Natural killer cell (primary cell): ENCODE data around the gene SERPINA10. TPM values are rescaled to one million over a fixed set of nuclear protein-coding genes. Genes with fewer than 3 reads are reported as not detected.

Experiments
- ATAC-seq, 3 donors: fragments of 150-1000 bp in 2 of 3; fragments of 200-7000 bp in 1 of 3; cut with Tn5 transposase; 1 replicate in 1 of 3; 2 replicates in 2 of 3; pipeline ENCODE4 v1.10.0; 2021; ENCODE audit warnings: mild to moderate bottlenecking in 2 of 3, moderate library complexity in 2 of 3
- DNase-seq, 2 donors: peaks; one replicate each; pipeline versions ENCODE4 v3.0.0 to v3.0.0-alpha.2; 2013 to 2021; ENCODE audit warnings: mixed read lengths in 1 of 2
- H3K27ac ChIP-seq: one replicate; pipeline ENCODE4 v1.5.1; 2013; ENCODE audit warnings: mild to moderate bottlenecking, low read length
- H3K27me3 ChIP-seq: one replicate; pipeline ENCODE4 v1.6.1; 2013; ENCODE audit warnings: low read length; ENCODE audit not compliant: control insufficient read depth, insufficient read depth
- H3K36me3 ChIP-seq: one replicate; pipeline ENCODE4 v1.6.1; 2013; ENCODE audit warnings: low read length; ENCODE audit not compliant: control insufficient read depth, insufficient read depth
- H3K4me1 ChIP-seq: one replicate; pipeline ENCODE4 v1.6.1; 2013; ENCODE audit warnings: low read length; ENCODE audit not compliant: control insufficient read depth, insufficient read depth
- H3K4me3 ChIP-seq: one replicate; pipeline ENCODE4 v1.5.1; 2013; ENCODE audit warnings: low read length
- H3K9me3 ChIP-seq: one replicate; pipeline ENCODE4 v1.6.1; 2013; ENCODE audit warnings: low read length; ENCODE audit not compliant: control insufficient read depth, insufficient read depth
- H3K27ac Mint-ChIP-seq, 2 donors: one replicate each; pipeline ENCODE4 v1.8.0; 2022; ENCODE audit warnings: mild to moderate bottlenecking in 2 of 2, mixed read lengths in 2 of 2, moderate library complexity in 1 of 2
- H3K27me3 Mint-ChIP-seq, 2 donors: one replicate each; pipeline ENCODE4 v1.8.0; 2022; ENCODE audit warnings: low read depth in 2 of 2, mixed read lengths in 2 of 2
- H3K36me3 Mint-ChIP-seq: one replicate; pipeline ENCODE4 v1.8.0; 2022; ENCODE audit warnings: mixed read lengths
- H3K4me1 Mint-ChIP-seq, 2 donors: one replicate each; pipeline ENCODE4 v1.8.0; 2022; ENCODE audit warnings: mixed read lengths in 2 of 2
- H3K4me3 Mint-ChIP-seq: one replicate; pipeline ENCODE4 v1.8.0; 2022; ENCODE audit warnings: mild to moderate bottlenecking, moderate library complexity, mixed read lengths
- H3K9me3 Mint-ChIP-seq, 2 donors: one replicate each; pipeline ENCODE4 v1.8.0; 2022; ENCODE audit warnings: mixed read lengths in 2 of 2
- WGBS: methylation state at CpG from one replicate; pipeline ENCODE4 v1.1.7; 2013; ENCODE audit warnings: missing lambda C conversion rate; ENCODE audit not compliant: insufficient coverage; 5-methylcytosine and 5-hydroxymethylcytosine counted together
- intact Hi-C: fragments of 100-400 bp; cut with micrococcal nuclease; formaldehyde crosslinking; loops from one replicate; pipeline ENCODE4 v1.14.2; 2022
- total RNA-seq, 4 donors: library from RNA; stranded (reverse); fragments of 120-200 nt in 1 of 4; gene quantifications; one replicate each; pipeline versions ENCODE4 v1.2.3 to v1.2.4, GENCODE V29; 2013 to 2022
- TF ChIP-seq, protein P1 (sequence below): fragments of 200-600 bp; IDR thresholded peaks from one replicate; pipeline ENCODE4 v1.8.0; 2022; ENCODE audit warnings: antibody characterized with exemption

Gene SERPINA10
- total RNA-seq, 3 donors from 2014 or later (not counting 1 experiment from before 2014, with no cell fraction given): not detected

DNA sequence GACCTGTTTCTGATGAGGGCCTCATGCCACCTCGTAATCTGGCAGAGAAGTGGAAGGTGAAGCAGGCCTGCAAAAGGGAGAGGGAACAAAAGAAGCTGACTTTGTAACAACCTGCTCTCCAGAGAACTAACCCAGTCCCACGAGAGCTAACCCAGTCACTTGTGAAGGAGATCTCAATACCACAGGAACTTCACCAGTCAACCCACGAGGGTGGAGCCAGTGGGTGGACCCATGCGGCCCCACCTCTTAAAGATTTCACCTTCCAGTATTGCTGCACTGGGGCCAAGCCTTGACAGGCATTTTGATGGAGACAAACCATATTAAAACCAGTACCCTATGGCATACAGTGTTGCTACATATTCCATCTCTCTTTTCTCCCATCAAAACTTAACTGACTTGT is 55.1 kb downstream of the SERPINA10 start:
- TF ChIP-seq, protein P1, sequence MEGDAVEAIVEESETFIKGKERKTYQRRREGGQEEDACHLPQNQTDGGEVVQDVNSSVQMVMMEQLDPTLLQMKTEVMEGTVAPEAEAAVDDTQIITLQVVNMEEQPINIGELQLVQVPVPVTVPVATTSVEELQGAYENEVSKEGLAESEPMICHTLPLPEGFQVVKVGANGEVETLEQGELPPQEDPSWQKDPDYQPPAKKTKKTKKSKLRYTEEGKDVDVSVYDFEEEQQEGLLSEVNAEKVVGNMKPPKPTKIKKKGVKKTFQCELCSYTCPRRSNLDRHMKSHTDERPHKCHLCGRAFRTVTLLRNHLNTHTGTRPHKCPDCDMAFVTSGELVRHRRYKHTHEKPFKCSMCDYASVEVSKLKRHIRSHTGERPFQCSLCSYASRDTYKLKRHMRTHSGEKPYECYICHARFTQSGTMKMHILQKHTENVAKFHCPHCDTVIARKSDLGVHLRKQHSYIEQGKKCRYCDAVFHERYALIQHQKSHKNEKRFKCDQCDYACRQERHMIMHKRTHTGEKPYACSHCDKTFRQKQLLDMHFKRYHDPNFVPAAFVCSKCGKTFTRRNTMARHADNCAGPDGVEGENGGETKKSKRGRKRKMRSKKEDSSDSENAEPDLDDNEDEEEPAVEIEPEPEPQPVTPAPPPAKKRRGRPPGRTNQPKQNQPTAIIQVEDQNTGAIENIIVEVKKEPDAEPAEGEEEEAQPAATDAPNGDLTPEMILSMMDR: no peak
- no peaks in the 10 kb centered on the region for H3K4me1 Mint-ChIP-seq
- no peak overlapping the region for H3K4me3 Mint-ChIP-seq
- no peak for DNase-seq
- no peak overlapping the region for H3K27ac Mint-ChIP-seq
- no peaks in the 10 kb centered on the region for H3K4me1 ChIP-seq
- H3K9me3 Mint-ChIP-seq: no peaks in the 10 kb centered on the region
- peaks cover 2% of the 10 kb centered on the region for H3K27me3 ChIP-seq
- no peaks in the 10 kb centered on the region for H3K36me3 Mint-ChIP-seq
- no peaks in the 10 kb centered on the region for H3K9me3 ChIP-seq
- WGBS: 54% methylated on average over 4 of the region's 4 CpGs
- peaks cover 0 to 6% of the 10 kb centered on the region in 2 donors for H3K27me3 Mint-ChIP-seq
- no peaks in the 10 kb centered on the region for H3K36me3 ChIP-seq
- intact Hi-C loops: no loop called here
- H3K4me3 ChIP-seq: no peak overlapping the region
- H3K27ac ChIP-seq: no peak overlapping the region
- ATAC-seq: no peak

DNA sequence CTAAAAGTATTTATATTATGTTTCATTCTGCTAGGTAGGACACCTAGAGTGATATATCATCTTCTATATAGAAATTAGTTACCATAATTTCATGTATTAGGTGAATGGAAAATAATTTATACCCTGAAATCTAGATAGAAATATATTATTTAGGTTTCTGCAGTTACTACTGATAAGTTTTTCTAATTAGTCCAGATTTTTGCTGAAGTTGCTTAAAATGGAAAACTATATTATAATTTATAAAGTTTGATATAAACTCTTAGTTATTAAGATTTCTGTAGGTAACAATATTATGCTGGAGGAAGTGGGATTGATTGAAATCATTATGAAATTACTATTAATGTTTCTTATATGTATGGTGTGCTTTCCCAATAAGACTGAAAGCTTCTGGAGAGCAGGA is 56.0 kb downstream of the SERPINA10 start:
- TF ChIP-seq, protein P1: no peak
- DNase-seq (no peak), ATAC-seq (no peak)
- Histone ChIP-seq H3K36me3 (no peaks in the 10 kb centered on the region), H3K9me3 (no peaks in the 10 kb centered on the region), H3K27ac (no peak overlapping the region), H3K27me3 (no peaks in the 10 kb centered on the region), H3K4me3 (no peak overlapping the region), H3K4me1 (no peaks in the 10 kb centered on the region)
- H3K27ac Mint-ChIP-seq: no peak overlapping the region
- no peaks in the 10 kb centered on the region for H3K4me1 Mint-ChIP-seq
- no peaks in the 10 kb centered on the region for H3K36me3 Mint-ChIP-seq
- peaks cover 0 to 4% of the 10 kb centered on the region in 2 donors for H3K27me3 Mint-ChIP-seq
- no peak overlapping the region for H3K4me3 Mint-ChIP-seq
- intact Hi-C loops: no loop called here
- no peaks in the 10 kb centered on the region for H3K9me3 Mint-ChIP-seq

Other genes starting within 250 kb of the SERPINA10 start
- 100 to 1,000 TPM; 250 to 357 (median 296) TPM for gene DDX24, start 212.1 kb downstream of the SERPINA10 start, total RNA-seq
- 10 to 100 TPM; 10.1 to 15.1 (median 12.1) TPM for gene IFI27L1, start 212.0 kb downstream of the SERPINA10 start, total RNA-seq
- gene IFI27, start 182.5 kb downstream of the SERPINA10 start, total RNA-seq: 1 to 10 TPM in 1 of 3 donors, under 1 TPM in 2; 0.47 to 1.3 (median 0.52) TPM
- 10 to 100 TPM; 36.3 to 55.1 (median 39.8) TPM for gene IFI27L2, start 163.7 kb downstream of the SERPINA10 start, total RNA-seq
- gene PPP4R4, start 118.9 kb downstream of the SERPINA10 start, total RNA-seq: under 1 TPM in 2 of 3 donors, not detected in 1; 0.52 to 0.58 TPM
- not detected for gene SERPINA6, start 30.1 kb upstream of the SERPINA10 start, total RNA-seq
- not detected for gene SERPINA2, start 73.4 kb upstream of the SERPINA10 start, total RNA-seq
- 10 to 100 TPM; 12.7 to 65.3 (median 48.3) TPM for gene SERPINA1, start 95.3 kb upstream of the SERPINA10 start, total RNA-seq
- not detected for gene SERPINA11, start 159.5 kb upstream of the SERPINA10 start, total RNA-seq
- not detected for gene SERPINA9, start 182.9 kb upstream of the SERPINA10 start, total RNA-seq
- not detected for gene SERPINA12, start 216.2 kb upstream of the SERPINA10 start, total RNA-seq